CMK (cell line): Measurements from ENCODE around the gene NFKBIA.
"Not testable (repeated sequence)": the region's sequence is repeated elsewhere in the genome, so short reads cannot be mapped to it uniquely, and the experiment has no call there.

Source experiments
- DNase-seq: peaks from one replicate; pipeline ENCODE4 v3.0.0-alpha.2; 2010; ENCODE audit warnings: low read depth

The NFKBIA gene

DNA sequence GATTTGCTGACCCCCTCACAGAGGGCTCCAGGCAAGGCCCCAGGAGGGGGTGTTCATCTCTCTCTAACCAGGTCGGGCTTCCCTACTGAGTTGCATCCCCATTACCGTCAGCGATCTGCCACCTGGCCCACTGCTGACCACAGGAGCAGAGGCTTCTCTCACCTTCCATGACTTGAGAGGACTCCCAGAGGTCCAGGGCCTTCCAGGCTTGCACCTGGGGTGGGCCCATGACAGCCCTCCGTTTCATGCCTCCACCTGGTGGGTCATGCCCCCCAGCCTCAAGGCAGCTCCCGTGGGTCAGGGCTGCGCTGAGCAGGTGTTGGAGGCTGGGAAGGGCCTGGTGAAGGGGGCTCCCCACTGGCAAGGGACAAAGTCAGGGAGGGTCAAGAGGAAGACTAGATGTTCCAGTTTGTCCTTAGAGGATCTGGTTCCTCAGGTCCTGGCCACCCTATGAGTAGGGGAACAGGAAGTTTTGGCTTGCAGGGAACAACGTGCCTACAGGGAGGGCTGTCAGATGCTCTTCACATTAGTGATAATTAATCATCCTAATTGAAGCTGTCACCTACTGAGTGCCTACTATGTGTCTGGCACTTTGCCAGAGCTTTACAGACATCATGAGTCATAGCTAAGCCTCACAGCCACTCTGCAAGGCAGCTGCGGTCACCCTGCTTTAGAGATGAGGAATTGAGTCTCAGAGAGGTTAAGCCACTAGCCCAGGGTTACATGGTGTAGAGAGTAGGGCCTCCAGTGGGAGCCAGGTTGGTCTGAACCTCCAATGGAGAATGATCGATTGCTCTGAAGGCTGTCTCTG, 13.8 kb downstream of the NFKBIA start:
- DNase-seq, result no peak

- no peak for DNase-seq
These were observed 15.3 kb downstream of the NFKBIA start for GRCh38 chr14:35389315-35389667.

GRCh38 chr14:35388656-35389314, 15.8 kb downstream of the NFKBIA start:
- no peak for DNase-seq

- no peak for DNase-seq
These were observed 16.6 kb downstream of the NFKBIA start for GRCh38 chr14:35387713-35388579.

DNA sequence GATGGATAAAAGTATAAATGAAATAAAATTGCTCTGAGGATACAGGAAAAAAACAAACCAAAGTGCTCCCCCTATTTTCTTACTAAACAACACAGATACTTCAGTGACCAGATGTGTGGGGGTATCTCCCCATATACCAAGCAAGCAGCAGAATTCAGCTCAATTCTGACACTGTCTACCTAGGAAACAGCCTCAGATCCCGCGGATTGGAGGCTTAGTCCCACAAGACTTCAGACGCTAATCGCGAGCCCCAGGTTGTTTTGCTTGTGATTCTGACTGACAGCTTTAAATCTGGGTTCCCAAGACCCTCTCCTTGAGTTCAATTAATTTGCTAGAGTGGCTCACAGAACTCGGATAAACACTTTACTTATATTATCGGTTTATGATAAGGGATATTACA, 17.3 kb downstream of the NFKBIA start:
- no peak for DNase-seq

GRCh38 chr14:35386673-35387125, 17.9 kb downstream of the NFKBIA start:
- no peak for DNase-seq

DNA sequence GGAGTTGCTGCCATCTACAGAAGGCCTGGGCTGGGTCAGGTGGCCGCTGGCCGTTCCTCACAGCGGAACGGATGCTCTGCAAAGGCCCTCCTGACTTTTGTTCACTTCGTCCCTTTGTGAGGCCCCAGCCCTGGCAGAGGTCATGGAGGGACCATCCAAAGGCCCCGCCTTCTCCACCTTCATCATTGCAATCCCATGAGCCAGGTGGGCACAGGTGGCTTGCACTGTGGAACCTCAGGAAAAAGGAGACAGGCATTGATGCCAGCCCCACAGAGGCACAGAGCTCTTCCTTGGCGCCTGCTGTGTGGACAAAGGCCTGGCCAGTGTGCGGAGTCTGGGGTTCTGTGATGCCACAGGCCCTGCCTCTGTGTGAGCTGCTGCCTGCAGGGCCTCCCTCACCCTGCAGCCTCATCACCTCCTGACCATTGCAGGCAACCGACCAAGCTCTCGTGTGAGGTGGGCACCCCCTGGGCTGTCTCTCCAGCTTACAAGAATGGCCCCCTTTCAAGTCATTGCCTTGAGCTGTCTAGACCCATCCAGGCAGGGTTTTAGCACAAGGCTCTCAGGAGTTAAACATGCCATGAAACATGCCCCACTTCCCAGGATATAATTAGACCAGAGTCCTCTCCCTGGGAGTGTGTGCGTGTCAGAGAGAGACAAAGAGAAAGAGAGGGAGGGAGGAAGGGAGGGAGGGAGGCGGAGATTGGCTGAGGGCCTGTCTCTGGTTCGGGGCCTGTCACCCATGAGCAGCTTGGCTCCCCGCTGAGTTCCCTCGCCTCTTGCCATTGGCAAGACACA, 19.3 kb downstream of the NFKBIA start:
- DNase-seq, result no peak

GRCh38 chr14:35384455-35385041, 20.0 kb downstream of the NFKBIA start:
- DNase-seq, result no peak

GRCh38 chr14:35383569-35384454, 20.7 kb downstream of the NFKBIA start:
- DNase-seq, result no peak

- no peak for DNase-seq
These were observed 23.8 kb downstream of the NFKBIA start for GRCh38 chr14:35380794-35381193.

DNA sequence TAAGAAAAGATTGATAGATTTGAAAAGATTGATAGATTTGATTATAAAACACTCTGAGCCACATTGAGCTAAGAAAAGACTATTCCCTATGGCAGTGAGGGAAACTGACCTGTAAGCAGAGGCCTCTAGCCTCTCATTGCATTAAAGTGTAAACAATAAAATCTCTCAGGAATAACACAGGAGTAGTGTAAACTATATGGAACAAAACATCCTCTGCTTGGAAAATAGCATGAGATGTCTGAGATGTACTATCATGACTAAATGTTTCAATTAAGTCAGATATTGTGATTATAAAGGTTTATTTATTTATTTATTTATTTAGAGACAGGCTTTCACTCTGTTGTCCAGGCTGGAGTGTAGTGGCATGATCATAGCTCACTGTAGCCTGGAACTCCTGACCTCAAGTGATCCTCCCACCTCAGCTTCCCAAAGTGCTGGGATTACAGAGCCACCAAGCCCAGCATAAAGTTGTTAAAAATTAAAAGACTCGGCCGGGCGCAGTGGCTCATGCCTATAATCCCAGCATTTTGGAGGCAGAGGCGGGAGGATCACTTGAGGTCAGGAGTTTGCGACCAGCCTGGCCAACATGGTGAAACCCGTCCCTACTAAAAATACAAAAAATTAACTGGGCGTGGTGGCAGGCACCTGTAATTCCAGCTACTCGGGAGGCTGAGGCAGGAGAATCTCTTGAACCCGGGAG, 25.2 kb downstream of the NFKBIA start:
- DNase-seq, result not testable (repeated sequence)

GRCh38 chr14:35378425-35379233, 25.9 kb downstream of the NFKBIA start:
- no peak for DNase-seq

DNA sequence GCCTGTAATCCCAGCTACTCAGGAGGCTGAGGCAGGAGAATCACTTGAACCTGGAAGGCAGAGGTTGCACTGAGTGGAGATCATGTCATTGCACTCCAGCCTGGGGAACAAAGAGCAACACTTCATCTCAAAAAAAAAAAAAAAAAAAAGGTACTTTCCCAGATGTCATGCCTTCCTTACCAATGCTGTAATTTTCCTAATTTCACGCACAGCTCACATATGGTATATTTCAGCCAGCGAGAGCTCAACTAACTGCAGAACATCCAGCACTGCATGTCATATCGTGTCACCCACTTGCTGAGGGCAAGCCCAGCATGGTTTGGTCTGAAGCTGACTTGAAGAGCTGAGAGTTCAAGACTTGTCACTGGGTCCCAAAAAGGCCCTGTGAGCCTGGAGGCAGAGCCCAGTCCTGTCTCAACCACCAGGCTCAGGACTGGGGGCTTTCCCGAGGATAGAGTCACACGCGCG, 29.0 kb downstream of the NFKBIA start:
- no peak for DNase-seq

GRCh38 chr14:35374263-35374712, 30.3 kb downstream of the NFKBIA start:
- no peak for DNase-seq

DNA sequence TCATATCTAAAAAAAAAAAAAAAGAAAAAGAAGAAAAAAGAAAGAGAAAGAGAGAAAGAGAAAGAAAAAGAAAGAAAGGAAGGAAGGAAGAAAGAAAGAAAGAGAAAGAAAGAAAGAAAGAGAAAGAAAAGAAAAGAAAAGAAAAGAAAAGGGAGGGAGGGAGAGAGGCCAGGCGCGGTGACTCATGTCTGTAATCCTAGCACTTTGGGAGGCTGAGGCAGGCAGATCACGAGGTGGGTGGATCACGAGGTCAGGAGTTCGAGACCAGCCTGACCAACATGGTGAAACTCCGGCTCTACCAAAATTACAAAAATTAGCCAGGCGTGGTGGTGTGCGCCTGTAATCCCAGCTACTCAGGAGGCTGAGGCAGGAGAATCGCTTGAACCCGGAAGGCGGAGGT, 31.3 kb downstream of the NFKBIA start:
- not testable (repeated sequence) for DNase-seq

DNA sequence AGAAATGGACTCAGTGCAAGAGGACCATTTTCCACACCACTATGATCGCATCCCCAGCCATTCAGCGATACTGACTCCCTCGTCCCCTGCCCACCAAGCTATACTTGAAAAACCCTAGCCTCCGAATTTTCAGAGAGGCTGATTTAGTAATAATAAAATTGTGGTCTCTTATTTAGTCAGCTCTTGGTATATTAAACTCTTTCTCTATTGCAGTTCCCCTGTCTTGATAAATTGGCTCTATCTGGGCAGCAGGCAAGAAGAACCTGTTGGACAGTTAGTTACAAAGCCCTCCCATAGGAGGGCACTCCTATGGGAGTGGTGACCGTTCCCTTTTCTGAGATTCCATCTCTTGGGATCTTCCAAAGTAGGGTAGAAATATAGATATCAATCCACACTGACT, 33.6 kb downstream of the NFKBIA start:
- no peak for DNase-seq

- no peak for DNase-seq
These were observed 34.8 kb downstream of the NFKBIA start for GRCh38 chr14:35369701-35370191.

DNA sequence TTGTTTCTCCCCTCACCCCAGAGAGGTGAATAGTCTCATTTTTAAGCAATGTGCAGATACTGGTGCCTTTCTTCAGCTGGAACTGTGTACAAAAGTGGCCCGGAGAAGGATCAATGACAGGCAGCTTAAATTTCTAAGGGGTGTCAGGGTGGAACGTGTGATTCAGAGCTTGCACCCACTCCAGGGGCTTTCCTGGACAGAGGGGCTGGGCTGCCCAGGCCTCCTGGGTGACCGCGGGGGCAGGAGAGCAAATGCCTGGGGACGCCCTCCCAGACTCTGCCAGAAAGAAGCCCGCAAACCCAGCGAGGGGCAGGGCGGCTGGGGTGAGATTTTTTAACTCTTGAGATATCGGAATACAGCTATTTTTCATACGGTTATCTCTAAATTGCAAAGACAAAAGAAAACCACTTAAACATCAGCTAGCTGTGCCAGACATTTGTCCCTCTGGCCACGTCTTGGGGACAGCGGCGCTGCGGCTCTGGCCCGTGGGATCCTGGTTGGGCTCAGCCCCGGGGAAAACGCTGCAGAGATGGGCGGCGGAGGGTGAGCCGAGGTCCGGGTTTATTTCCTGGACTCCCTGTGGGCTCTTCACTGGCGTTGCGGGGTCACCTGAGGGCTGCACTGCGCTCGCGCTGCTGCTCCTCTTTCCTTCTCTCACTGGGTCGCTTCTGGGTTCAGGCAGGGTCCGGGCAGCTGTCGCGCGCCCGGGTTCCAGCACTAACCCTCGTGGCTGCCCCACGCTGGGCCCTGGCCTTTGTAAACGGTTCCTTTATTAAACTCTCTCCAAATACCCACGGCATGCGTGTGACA, 35.8 kb downstream of the NFKBIA start:
- no peak for DNase-seq
